Measurements from ENCODE around the gene MYO18B.

The MYO18B gene

GRCh38 chr22:25853501-25854284, 111.7 kb downstream of the MYO18B start:
- no peak for DNase-seq

GRCh38 chr22:25869771-25870170, 127.8 kb downstream of the MYO18B start:
- no peak for DNase-seq

- no peak for DNase-seq
Measured at GRCh38 chr22:25874327-25874726, 132.3 kb downstream of the MYO18B start.

- DNase-seq, result no peak
Measured at GRCh38 chr22:25875461-25875860, 133.5 kb downstream of the MYO18B start.

- DNase-seq, result no peak
Measured at GRCh38 chr22:25876871-25877270, 134.9 kb downstream of the MYO18B start.

GRCh38 chr22:25878933-25879332, 136.9 kb downstream of the MYO18B start:
- peak; percentile 39 for DNase-seq

GRCh38 chr22:25880524-25880923, 138.5 kb downstream of the MYO18B start:
- no peak for DNase-seq

- no peak for DNase-seq
Measured at GRCh38 chr22:25881210-25881755, 139.3 kb downstream of the MYO18B start.

- DNase-seq, result no peak
Measured at GRCh38 chr22:25882360-25882759, 140.4 kb downstream of the MYO18B start.

GRCh38 chr22:25883482-25884033, 141.6 kb downstream of the MYO18B start:
- DNase-seq, result no peak

GRCh38 chr22:25884121-25884520, 142.1 kb downstream of the MYO18B start:
- no peak for DNase-seq

GRCh38 chr22:25888399-25889054, 146.5 kb downstream of the MYO18B start:
- no peak for DNase-seq

- no peak for DNase-seq
Measured at GRCh38 chr22:25890651-25891050, 148.7 kb downstream of the MYO18B start.

- no peak for DNase-seq
Measured at GRCh38 chr22:25892678-25893077, 150.7 kb downstream of the MYO18B start.

GRCh38 chr22:25895678-25896077, 153.7 kb downstream of the MYO18B start:
- DNase-seq, result no peak

- no peak for DNase-seq
Measured at GRCh38 chr22:25896098-25896497, 154.1 kb downstream of the MYO18B start.

GRCh38 chr22:25896592-25896991, 154.6 kb downstream of the MYO18B start:
- DNase-seq, result no peak

GRCh38 chr22:25898707-25899365, 156.8 kb downstream of the MYO18B start:
- no peak for DNase-seq

- no peak for DNase-seq
Measured at GRCh38 chr22:25899566-25899965, 157.6 kb downstream of the MYO18B start.

GRCh38 chr22:25900390-25900789, 158.4 kb downstream of the MYO18B start:
- no peak for DNase-seq

GRCh38 chr22:25900880-25901279, 158.9 kb downstream of the MYO18B start:
- DNase-seq, result no peak

- DNase-seq, result no peak
Measured at GRCh38 chr22:25902402-25902801, 160.4 kb downstream of the MYO18B start.

- no peak for DNase-seq
Measured at GRCh38 chr22:25903294-25903693, 161.3 kb downstream of the MYO18B start.

Data from NCI-H1436 treated with DMSO at 0.1 percent for 48 hours (cell line).